Left lung (tissue), 10 donors: ENCODE results near the gene SMAD2. TPM values are rescaled to one million over a fixed set of nuclear protein-coding genes. Genes with fewer than 3 reads are reported as not detected.

Source experiments
- ATAC-seq: fragments of 200-7000 bp; cut with Tn5 transposase; one replicate; pipeline ENCODE4 v1.9.1; 2020; ENCODE audit warnings: moderate library complexity
- DNase-seq, 4 donors: peaks; one replicate each; pipeline ENCODE4 v3.0.0-alpha.2; 2013 to 2020
- H3K27ac ChIP-seq, 2 donors: fragments of 200-600 bp; sonication (generic) in 1 of 2; one replicate each; pipeline versions ENCODE4 v1.5.0 to v1.8.0; 2020 to 2021
- H3K27me3 ChIP-seq, 2 donors: fragments of 200-600 bp; sonication (generic) in 1 of 2; one replicate each; pipeline versions ENCODE4 v1.5.0 to v1.8.0; 2020 to 2021
- H3K36me3 ChIP-seq, 2 donors: fragments of 200-600 bp; sonication (generic) in 1 of 2; one replicate each; pipeline versions ENCODE4 v1.5.0 to v1.8.0; 2020 to 2021
- H3K4me1 ChIP-seq, 2 donors: fragments of 200-600 bp; one replicate each; pipeline ENCODE4 v1.8.0; 2021
- H3K4me3 ChIP-seq, 2 donors: fragments of 200-600 bp; sonication (generic) in 1 of 2; one replicate each; pipeline versions ENCODE4 v1.5.0 to v1.8.0; 2020 to 2021; ENCODE audit warnings: mild to moderate bottlenecking in 1 of 2
- H3K9me3 ChIP-seq, 2 donors: fragments of 200-600 bp; sonication (generic) in 1 of 2; one replicate each; pipeline versions ENCODE4 v1.5.0 to v1.8.0; 2020 to 2021
- intact Hi-C, 2 donors: fragments of 100-400 bp; cut with DNase I; formaldehyde crosslinking; loops; one replicate each; pipeline versions ENCODE4 v1.11.2 to v1.14.2; 2022
- polyA plus RNA-seq, 6 donors: library from polyadenylated mRNA; unstranded; fragments of 120-200 nt; gene quantifications; one replicate each; pipeline ENCODE4 v1.2.1, GENCODE V29; 2013; ENCODE audit not compliant: insufficient read length in 6 of 6
- total RNA-seq, 2 donors: library from RNA; stranded (reverse); fragmentation: NEBNext Ultra II Directional; extraction: Animal tissue kit (Norgen Biotek cat#: 25700); gene quantifications; one replicate each; pipeline ENCODE4 v1.2.1, GENCODE V29; 2021
- TF ChIP-seq, protein P1 (sequence below), 2 donors: fragments of 200-600 bp; sonication (generic) in 1 of 2; IDR thresholded peaks; one replicate each; pipeline versions ENCODE4 v1.5.0 to v1.8.0; 2021; ENCODE audit warnings: antibody characterized with exemption in 2 of 2
- donor health status: DM: no; HTN: yes; CAD: no.
- donor health status: DM: no; HTN: no; CAD: no.

The SMAD2 gene
- total and polyA plus RNA-seq, 8 donors, result 75.9 to 143 (median 85.9) TPM

DNA sequence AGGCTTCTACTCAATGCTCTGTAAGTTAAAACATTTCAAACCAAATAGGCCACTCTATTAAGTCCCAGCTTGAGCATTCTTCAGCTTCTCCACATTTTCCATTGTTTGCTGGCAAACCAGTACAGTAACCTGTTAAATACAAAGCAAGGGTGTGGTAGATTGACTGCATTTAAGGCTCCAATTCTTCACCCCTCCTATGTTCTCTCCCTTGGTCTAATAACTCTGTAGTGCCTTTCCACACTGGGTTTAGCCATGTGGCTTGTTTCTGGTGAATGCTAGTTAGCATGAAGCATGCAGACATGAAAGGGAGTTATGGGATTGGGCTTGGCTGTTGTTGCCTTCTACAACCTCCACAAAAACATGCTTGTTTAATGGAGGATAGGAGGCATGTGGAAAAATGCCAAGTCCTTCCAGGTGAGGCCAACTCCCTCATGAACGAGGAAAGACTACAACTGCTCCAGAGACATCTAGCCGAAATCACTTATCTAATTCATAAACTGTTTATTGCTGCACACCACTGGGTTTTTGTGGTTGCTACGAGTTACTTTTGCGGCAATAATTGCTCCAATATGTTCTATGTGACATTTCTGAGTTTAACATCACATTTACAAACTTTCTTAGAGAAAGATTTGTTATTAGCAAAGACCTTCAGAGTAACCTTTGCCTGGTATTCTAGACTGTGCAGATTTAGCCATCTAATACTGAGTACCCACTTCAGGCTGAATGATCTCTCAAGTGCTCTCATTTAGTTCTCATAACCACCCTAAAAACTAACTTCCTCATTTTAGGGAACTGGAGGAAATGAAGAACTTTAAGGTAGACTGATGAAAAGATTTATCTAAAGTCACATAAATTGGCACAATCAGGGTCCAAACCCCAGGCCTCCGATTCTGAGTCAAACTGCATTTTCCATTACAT, 104.0 kb downstream of the SMAD2 start:
- Histone ChIP-seq H3K4me3 (no peak overlapping the region), H3K27me3 (no peaks in the 10 kb centered on the region), H3K4me1 (no peaks in the 10 kb centered on the region), H3K9me3 (no peaks in the 10 kb centered on the region), H3K27ac (peak overlapping the region; percentile 35 to 66), H3K36me3 (peaks cover 0 to 6% of the 10 kb centered on the region in 2 donors)
- TF ChIP-seq, protein P1, sequence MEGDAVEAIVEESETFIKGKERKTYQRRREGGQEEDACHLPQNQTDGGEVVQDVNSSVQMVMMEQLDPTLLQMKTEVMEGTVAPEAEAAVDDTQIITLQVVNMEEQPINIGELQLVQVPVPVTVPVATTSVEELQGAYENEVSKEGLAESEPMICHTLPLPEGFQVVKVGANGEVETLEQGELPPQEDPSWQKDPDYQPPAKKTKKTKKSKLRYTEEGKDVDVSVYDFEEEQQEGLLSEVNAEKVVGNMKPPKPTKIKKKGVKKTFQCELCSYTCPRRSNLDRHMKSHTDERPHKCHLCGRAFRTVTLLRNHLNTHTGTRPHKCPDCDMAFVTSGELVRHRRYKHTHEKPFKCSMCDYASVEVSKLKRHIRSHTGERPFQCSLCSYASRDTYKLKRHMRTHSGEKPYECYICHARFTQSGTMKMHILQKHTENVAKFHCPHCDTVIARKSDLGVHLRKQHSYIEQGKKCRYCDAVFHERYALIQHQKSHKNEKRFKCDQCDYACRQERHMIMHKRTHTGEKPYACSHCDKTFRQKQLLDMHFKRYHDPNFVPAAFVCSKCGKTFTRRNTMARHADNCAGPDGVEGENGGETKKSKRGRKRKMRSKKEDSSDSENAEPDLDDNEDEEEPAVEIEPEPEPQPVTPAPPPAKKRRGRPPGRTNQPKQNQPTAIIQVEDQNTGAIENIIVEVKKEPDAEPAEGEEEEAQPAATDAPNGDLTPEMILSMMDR (IDR thresholded peaks at IDR 0.05), result no peak
- ATAC-seq (peak; percentile 78), DNase-seq (no peak)
- intact Hi-C loops, result no loop called here

DNA sequence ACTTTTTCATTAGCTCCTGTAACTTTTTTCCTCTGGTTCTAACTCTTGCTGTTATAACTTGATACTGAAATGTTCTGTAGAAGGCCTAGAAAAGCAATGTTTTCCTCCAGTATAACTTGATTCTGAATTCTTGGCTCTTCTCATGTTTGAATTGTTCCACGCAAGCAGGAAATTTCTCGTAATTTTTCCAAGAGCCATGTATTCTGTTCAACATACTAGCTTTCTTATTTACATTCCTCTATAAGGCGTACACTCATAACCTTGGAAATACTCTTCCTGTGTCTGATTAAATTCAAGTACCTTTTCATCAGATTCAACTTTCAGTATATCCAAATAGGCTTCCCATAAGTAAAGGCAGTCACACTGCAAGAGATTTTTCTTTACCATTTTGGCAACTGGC, 109.1 kb downstream of the SMAD2 start:
- intact Hi-C loops, result no loop called here
- TF ChIP-seq, protein P1 (IDR thresholded peaks at IDR 0.05), result no peak
- Histone ChIP-seq H3K27ac (peak overlapping the region in 1 of 2 donors; percentile 46), H3K4me3 (no peak overlapping the region), H3K9me3 (no peaks in the 10 kb centered on the region), H3K27me3 (no peaks in the 10 kb centered on the region), H3K4me1 (no peaks in the 10 kb centered on the region), H3K36me3 (peaks cover 0 to 6% of the 10 kb centered on the region in 2 donors)
- DNase-seq, result no peak
- peak; percentile 37 for ATAC-seq

DNA sequence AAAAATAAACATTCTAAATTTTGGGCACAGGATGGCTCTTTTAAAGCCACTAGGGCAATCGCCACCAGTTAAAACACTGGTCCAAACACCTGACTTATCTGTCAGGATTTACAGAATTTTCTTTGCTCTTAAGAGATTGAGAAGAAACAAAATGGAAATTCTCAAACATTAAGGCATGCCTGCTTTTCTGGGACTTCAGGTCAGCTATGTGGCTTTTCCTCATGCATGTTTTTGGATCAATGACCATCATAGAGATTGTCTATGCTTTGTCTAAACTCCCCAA, 112.7 kb downstream of the SMAD2 start:
- no peak for ATAC-seq
- no peak overlapping the region for H3K4me3 ChIP-seq
- H3K27ac ChIP-seq, result peak overlapping the region in 1 of 2 donors; percentile 41

DNA sequence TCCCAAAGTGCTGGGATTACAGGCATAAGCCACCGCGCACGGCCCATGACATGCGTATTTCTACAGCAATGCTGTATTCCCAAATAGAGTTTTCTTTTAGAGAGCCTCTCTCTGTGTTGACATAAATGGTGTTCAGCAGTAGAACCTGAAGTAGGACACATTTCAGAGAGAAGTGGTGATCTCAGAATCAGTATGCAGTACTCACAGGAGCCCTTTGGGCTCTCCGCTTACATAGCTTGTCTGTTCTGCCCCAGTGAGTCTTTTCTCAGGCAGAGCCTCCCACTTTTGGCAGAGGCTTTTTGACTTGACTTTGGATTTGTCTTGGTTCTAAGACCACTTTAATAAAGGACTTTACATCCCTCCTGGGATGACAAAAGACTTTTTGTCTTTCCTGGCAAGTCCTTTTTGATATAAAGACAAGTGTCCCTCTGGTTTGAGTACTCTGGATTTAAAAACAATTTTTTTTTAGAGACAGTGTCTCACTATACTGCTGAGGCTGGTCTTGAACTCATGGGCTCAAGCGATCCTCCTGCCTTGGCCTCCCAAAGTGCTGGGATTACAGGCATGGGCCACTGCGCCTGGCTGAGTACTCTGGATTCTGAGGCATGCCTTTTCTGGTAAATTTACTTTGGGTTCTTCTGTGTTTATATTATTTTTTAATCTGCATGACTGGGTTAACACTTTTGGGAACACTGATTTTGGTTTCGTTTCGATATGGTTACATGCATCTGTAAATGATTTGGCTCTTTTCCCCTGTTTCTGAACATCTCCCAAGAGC, 113.3 kb downstream of the SMAD2 start:
- no peaks in the 10 kb centered on the region for H3K36me3 ChIP-seq
- no peaks in the 10 kb centered on the region for H3K9me3 ChIP-seq
- no peak overlapping the region for H3K4me3 ChIP-seq
- TF ChIP-seq, protein P1 (IDR thresholded peaks at IDR 0.05), result no peak
- peak; percentile 82 for ATAC-seq
- no peak for DNase-seq
- H3K4me1 ChIP-seq, result no peaks in the 10 kb centered on the region
- peak overlapping the region; percentile 5 to 41 for H3K27ac ChIP-seq
- intact Hi-C loops, result no loop called here
- no peaks in the 10 kb centered on the region for H3K27me3 ChIP-seq

More for the DNA sequence above, 112.7 kb downstream of the SMAD2 start:
- Histone ChIP-seq H3K36me3 (peaks cover 0 to 2% of the 10 kb centered on the region in 2 donors), H3K27me3 (no peaks in the 10 kb centered on the region), H3K9me3 (no peaks in the 10 kb centered on the region), H3K4me1 (no peaks in the 10 kb centered on the region)
- intact Hi-C loops, result no loop called here
- TF ChIP-seq, protein P1 (IDR thresholded peaks at IDR 0.05), result no peak
- no peak for DNase-seq
